GM10248 (cell line): ENCODE data around the gene RTP5.

Source experiments
- CTCF ChIA-PET: fragments of 300-600 bp; sonication (Branson Sonifier 250); formaldehyde crosslinking; extraction: SDS; loops from one replicate; lab custom pipeline; 2021; ENCODE audit warnings: antibody characterized with exemption; lab: Yijun Ruan, JAX
- POLR2A ChIA-PET: fragments of 350-650 bp; sonication (Branson Sonifier 250); formaldehyde crosslinking; extraction: SDS; loops from one replicate; lab custom pipeline; 2020; ENCODE audit warnings: antibody characterized with exemption; lab: Yijun Ruan, JAX
- DNase-seq: peaks from one replicate; pipeline ENCODE4 v3.0.0; 2012; ENCODE audit errors: extremely low spot score
- TF ChIP-seq, protein P1 (sequence below): IDR thresholded peaks from 2 replicates; pipeline ENCODE4 v1.5.1; 2012; ENCODE audit warnings: mild to moderate bottlenecking, low read depth; ENCODE audit errors: extremely low read depth, missing control alignments, control extremely low read depth

RTP5 gene

DNA sequence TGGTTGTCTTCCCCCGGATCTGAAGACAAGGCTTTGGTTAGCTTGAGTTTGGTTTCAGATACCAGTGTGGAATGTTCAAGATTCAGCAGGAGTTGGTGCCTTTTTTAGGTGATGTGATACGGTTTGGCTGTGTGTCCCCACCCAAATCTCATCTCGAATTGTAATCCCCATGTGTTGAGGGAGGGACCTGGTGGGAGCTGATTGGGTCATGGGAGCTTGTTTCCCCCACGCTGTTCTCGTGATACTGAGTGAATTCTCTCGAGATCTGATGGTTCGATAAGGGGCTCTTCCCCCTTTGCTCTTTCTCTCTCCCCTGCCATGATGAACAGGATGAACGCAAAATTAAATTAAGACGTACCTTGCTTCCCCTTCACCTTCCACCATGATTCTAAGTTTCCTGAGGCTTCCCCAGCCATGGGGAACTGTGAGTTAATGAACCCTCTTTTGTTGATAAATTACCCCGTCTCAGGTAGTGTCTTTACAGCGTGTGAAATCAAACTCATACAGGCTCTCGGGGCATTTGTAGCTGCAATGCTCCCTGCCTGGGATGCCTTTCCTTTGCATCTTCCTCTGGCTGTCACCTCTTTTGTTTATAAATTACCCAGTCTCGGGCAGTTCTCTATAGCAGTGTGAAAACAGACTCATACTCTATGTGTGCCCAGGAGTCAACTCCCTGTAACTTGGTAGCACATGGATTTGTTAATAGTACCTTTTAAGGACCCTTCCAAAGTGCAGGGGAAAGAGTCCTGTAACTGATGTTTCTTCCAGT lies 32.1 kb upstream of the RTP5 start:
- POLR2A ChIA-PET = no interaction called here

DNA sequence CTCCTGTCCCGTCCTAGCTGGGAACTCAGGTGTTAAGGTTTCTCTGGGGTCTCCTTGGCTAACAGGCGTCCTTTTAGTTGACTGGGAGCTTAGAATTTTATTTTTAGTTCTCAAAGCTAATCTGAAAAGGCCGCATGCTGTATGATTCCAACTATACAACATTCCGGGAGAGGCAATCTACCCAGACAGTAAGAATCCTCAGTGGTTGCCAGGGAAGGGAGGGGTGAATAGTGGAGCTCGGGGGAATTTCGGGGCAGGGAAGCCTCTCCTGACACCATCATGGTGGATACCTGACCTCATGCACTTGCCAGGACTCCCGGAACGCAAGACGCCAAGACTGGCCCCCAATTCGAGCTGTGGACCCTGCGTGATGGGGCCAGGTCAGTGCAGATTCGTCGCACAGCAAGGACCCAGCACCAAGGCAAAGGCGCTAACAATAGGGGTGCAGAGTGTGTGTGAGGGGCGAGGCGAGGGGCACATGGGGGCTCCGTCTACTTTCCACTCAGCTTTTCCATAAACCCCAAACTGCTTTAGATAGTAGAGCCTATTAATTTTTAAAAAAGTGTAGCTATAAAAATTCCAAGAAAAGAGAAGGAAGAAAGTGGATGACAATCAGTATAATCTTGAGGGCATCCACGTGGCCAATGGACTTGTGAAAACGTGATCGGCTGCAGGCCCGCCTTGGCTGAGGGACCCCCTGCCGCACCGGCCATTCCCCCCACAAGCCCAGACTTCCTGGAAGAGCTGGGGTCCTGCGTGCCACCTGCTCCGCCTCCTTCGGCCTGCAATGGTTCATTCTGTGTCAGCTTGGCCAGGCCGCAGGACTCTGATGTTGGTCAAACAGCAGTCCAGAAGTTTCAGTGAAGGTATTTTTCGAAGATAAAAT lies 28.1 kb upstream of the RTP5 start:
- CTCF ChIA-PET = interaction anchor here (0.8 to 1.5 kb wide), 4 partner anchors 9 to 110 kb away, joined by 3 to 4 read pairs (median 3); partner anchors contain the start of gene RTP5
- no peak for DNase-seq
- POLR2A ChIA-PET = no interaction called here
- TF ChIP-seq, protein P1, sequence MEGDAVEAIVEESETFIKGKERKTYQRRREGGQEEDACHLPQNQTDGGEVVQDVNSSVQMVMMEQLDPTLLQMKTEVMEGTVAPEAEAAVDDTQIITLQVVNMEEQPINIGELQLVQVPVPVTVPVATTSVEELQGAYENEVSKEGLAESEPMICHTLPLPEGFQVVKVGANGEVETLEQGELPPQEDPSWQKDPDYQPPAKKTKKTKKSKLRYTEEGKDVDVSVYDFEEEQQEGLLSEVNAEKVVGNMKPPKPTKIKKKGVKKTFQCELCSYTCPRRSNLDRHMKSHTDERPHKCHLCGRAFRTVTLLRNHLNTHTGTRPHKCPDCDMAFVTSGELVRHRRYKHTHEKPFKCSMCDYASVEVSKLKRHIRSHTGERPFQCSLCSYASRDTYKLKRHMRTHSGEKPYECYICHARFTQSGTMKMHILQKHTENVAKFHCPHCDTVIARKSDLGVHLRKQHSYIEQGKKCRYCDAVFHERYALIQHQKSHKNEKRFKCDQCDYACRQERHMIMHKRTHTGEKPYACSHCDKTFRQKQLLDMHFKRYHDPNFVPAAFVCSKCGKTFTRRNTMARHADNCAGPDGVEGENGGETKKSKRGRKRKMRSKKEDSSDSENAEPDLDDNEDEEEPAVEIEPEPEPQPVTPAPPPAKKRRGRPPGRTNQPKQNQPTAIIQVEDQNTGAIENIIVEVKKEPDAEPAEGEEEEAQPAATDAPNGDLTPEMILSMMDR = no peak

More for the DNA sequence above, 32.1 kb upstream of the RTP5 start:
- no peak for DNase-seq
- CTCF ChIA-PET = interaction anchor here (0.8 to 2.8 kb wide), 5 partner anchors 11 to 41 kb away, joined by 3 to 14 read pairs (median 4); no protein-coding TSS in a partner anchor
- TF ChIP-seq, protein P1 = no peak

DNA sequence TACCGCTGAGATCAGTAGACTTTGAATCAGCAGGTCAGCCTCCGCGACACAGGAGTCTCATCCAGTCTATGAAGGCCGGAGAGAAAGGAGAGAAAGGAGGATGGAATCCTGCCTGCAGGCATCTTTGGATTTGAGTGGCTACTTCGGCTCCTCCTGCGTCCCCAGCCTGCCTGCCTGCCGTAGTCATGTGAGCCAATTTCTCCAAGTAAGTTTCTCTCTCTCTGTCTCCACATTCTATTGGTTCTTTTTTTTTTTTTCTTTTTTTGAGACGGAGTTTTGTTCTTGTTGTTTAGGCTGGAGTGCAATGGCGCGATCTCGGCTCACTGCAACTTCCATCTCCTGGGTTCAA lies 27.5 kb upstream of the RTP5 start:
- POLR2A ChIA-PET = interaction anchor here (1.3 kb wide), 1 partner anchor 28 kb away, joined by 4 read pairs; no protein-coding TSS in a partner anchor

DNA sequence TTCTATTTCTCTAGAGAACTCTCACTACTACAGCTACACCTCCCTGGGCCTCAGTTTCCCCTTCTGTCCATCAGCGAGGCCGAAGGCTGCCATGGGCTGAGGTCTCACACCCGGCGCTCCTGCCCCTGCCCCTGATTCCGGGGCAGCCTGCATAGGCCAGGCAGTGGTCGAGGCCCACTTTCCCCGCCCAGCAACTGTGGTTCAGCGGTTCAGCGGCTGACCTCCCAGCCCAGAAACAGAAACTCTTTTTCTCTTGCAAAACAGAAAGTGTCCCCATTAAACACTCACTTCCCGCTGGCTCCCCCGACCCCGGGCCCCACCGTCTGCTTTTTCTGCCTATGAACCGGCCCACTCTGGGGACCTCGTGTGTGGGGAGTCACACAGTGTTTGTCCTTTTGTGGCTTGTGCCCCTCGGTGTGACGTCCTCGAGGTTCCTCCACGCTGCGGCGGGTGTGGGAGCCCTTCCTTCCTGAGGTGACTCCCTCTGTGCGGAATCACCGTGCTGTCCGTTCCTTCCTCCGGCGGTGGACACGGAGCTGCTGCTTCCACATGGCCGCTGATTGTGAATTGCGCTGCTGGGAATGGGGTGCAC lies 26.8 kb upstream of the RTP5 start:
- TF ChIP-seq, protein P1 = no peak
- CTCF ChIA-PET = interaction anchor here (0.6 kb wide), 1 partner anchor 25 kb away, joined by 3 read pairs; no protein-coding TSS in a partner anchor
- DNase-seq = peak; percentile 85
- POLR2A ChIA-PET = interaction anchor here (1.3 kb wide), 1 partner anchor 29 kb away, joined by 4 read pairs; no protein-coding TSS in a partner anchor

More for the DNA sequence above, 27.5 kb upstream of the RTP5 start:
- TF ChIP-seq, protein P1 = no peak
- no peak for DNase-seq
- CTCF ChIA-PET = interaction anchor here (1.3 to 1.5 kb wide), 2 partner anchors 15 to 27 kb away, joined by 3 to 4 read pairs; partner anchors contain the start of gene RTP5

DNA sequence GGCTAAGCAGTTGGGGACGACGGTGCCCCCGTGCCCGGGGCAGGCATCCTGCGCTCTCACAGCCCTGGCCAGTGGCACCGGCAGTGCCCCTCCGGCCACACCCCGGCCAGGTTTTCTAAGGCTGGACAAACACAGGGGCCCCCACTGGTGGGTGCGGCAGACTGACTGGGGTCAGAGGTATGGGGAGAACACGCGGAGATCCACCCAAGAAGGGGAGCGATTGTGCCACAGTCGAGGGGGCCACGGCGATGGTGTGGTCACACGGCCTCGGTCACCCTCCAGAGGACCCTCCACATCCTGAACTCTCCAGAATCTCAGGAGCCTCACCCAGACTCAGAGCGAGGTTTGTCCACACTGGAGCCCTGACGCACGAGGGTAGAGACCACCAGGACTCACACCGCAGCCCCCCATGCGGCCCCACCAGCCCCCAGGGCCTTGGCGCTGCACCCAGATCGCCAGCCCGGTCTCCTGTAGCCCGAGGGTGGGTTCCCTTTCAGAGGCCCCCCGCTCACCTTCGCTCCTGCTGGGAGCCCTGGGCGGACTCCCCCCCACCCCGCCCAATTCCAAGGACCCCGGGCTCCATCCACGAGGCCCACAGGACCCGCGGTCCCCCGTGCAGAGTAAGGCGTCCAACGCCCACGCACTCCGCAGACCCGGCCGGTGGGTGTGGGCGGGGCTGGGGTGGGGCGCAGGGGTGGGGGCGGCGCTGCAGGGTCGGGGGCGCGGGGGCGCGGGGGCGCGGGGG lies 26.0 kb upstream of the RTP5 start:
- peak; percentile 28 for DNase-seq
- ChIA-PET CTCF (interaction anchor here (1.0 to 1.3 kb wide), 3 partner anchors 8 to 36 kb away, joined by 3 read pairs; partner anchors contain the start of gene RTP5), POLR2A (interaction anchor here (0.7 to 1.4 kb wide), 4 partner anchors 13 to 142 kb away, joined by 3 to 5 read pairs (median 4); partner anchors contain the start of gene ING5)
- TF ChIP-seq, protein P1 = no peak
